Motor neuron (in vitro differentiated cells): ENCODE measurements around the gene NPAS1. TPM values are rescaled to one million over a fixed set of nuclear protein-coding genes. Genes with fewer than 3 reads are reported as not detected.
A peak's percentile ranks its signal among the peaks of the same experiment; 100 is the strongest.

Experiments used
- ATAC-seq, 8 experiments: fragments of 200-7000 bp; cut with Tn5 transposase; replicated peaks in 6 of 8; 2 replicates each; pipeline ENCODE4 v1.8.0; 2021; ENCODE audit warnings: mild to moderate bottlenecking in 8 of 8, moderate library complexity in 8 of 8
- H3K27ac ChIP-seq, 2 donors: fragments of 250-450 bp; sonication (Bioruptor Pico); 2 replicates each; pipeline ENCODE4 v1.9.0; 2021; ENCODE audit warnings: antibody characterized with exemption in 2 of 2, mild to moderate bottlenecking in 2 of 2, moderate library complexity in 1 of 2
- H3K4me1 ChIP-seq, 2 donors: fragments of 250-450 bp; sonication (Bioruptor Pico); replicated peaks in 1 of 2; 2 replicates each; pipeline ENCODE4 v1.6.1; 2021; ENCODE audit warnings: antibody characterized with exemption in 2 of 2, mild to moderate bottlenecking in 2 of 2, moderate library complexity in 1 of 2
- H3K4me3 ChIP-seq, 5 donors: fragments of 250-450 bp; sonication (Bioruptor Pico); 2 replicates each; pipeline ENCODE4 v1.9.0; 2021; ENCODE audit warnings: antibody characterized with exemption in 5 of 5, mild to moderate bottlenecking in 5 of 5, moderate library complexity in 4 of 5
- WGBS, 10 experiments: fragments of 450-650 bp; shearing (Covaris generic); methylation state at CpG; one replicate each; pipeline ENCODE4 v1.0.0; 2022; 5-methylcytosine and 5-hydroxymethylcytosine counted together
- in situ Hi-C, 9 experiments: fragments of 400-800 bp; cut with MboI; loops; one replicate each; pipeline ENCODE4 v1.15.0; 2021; ENCODE audit warnings: low sequenced_read_pairs in 9 of 9, low pct_unique_long_range_greater_than_20kb in 2 of 9; ENCODE audit not compliant: unreplicated experiment in 9 of 9
- total RNA-seq, 8 experiments: library from RNA; unstranded; fragments of 300-600 nt; gene quantifications; 2 replicates each; pipeline versions ENCODE4 v1.2.3 to v1.2.4, GENCODE V29; 2022

Gene NPAS1
- total RNA-seq, 8 experiments from 2014 or later = 0.63 to 3.8 (median 1.6) TPM

DNA sequence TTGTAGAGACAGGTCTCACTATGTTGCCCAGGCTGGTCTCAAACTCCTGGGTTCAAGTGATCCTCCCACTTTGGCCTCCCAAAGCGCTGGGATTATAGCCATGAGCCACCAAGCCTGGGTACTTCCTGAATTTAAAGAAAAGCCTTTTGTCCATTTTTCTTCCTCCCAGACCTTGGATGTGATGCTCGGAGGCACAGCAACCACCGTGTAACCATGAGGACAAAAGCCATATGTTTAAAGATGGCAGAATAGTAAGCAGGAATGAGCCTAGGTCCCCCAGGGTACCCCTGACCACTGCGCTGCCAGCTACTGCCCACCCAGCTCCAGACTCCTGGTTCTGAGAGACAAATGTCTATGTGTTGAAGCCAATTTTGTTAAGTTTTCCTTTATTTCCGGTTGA lies 62.9 kb downstream of the NPAS1 start:
- no peak overlapping the region for H3K27ac ChIP-seq
- no peak overlapping the region for H3K4me3 ChIP-seq
- no peaks in the 10 kb centered on the region for H3K4me1 ChIP-seq
- 89 to 100% (median 99%) methylated on average over 1 to 5 of the region's 5 CpGs; no CpG with 5 or more reads in 2 of the 10 experiments for WGBS, 10 experiments
- in situ Hi-C loops = no loop called here
- no peak for ATAC-seq

DNA sequence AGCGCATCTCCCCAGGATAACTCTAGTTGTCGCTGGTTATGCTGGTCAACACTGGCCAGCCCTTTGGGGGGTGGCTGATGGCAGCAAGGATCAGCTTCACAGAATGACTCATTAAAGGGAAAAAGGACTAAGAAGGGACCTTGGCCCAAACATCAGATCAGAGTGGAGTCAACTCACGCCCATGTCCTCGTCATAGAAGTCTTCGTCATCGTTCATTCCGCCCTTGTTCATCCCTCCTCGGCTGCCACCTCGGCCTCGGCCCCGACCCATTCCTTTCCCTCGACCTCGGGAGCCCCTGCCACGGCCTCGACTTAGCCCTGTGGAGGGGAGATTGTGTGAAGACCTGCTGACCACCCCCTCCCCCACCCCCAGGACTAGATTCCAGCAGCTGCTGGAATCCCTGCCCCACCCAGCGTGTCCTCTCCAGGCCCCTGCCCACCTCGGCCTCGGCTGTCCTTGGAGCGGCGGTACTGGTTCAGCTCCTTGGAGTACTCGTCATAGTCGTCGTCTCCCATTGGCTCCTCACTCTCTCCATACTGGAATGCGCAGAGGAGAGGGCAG lies 65.3 kb downstream of the NPAS1 start:
- no peak for ATAC-seq
- no peak overlapping the region for H3K27ac ChIP-seq
- no peaks in the 10 kb centered on the region for H3K4me1 ChIP-seq
- 88 to 100% (median 100%) methylated on average over 2 to 6 of the region's 24 CpGs; no CpG with 5 or more reads in 7 of the 10 experiments for WGBS, 10 experiments
- H3K4me3 ChIP-seq = no peak overlapping the region
- in situ Hi-C loops = no loop called here

GRCh38 chr19:47086280-47086679 lies 66.6 kb downstream of the NPAS1 start:
- in situ Hi-C loops = no loop called here
- 91 to 100% methylated on average over 6 of the region's 17 CpGs; no CpG with 5 or more reads in 8 of the 10 experiments for WGBS, 10 experiments

DNA sequence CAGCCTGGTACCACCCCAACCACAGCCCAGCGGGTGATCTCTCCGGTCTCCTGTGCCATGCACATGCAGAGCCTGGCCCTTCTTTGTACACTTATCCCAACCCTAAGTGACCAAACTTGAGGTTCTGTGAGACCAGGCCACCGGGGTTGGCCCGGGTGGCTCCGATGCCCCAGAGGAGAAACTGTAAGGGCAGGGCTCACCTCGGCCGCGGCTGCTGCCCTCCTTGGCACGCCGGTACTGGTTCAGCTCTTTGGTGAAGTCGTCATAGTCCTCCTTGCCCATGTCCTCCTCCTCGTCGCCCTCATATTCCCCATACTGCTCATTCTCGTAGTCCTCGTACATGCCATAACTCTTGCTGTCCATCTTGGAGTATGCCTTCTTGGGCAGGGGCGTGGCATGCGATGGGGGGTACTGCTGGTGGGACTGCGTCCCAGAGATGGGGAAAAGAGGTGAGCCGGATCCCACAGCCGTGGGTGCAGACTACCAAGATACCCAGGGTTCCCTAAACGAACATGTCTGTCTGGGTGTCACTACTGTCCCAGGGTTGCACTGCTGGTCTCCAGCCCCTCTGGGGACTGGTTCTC lies 70.2 kb downstream of the NPAS1 start:
- no peak for ATAC-seq
- Histone ChIP-seq H3K4me3 (no peak overlapping the region), H3K4me1 (peaks cover under 1 to 1% of the 10 kb centered on the region in 2 donors), H3K27ac (no peak overlapping the region)
- in situ Hi-C loops = no loop called here
- WGBS, 10 experiments = 94 to 100% (median 96%) methylated on average over 1 to 7 of the region's 21 CpGs; no CpG with 5 or more reads in 5 of the 10 experiments

More at GRCh38 chr19:47086280-47086679, 66.6 kb downstream of the NPAS1 start:
- H3K4me3 ChIP-seq = no peak overlapping the region
- no peaks in the 10 kb centered on the region for H3K4me1 ChIP-seq
- H3K27ac ChIP-seq = no peak overlapping the region
- no peak for ATAC-seq

GRCh38 chr19:47093254-47093653 lies 73.6 kb downstream of the NPAS1 start:
- no peak for ATAC-seq
- 67 to 100% (median 96%) methylated on average over 1 to 5 of the region's 5 CpGs; no CpG with 5 or more reads in 1 of the 10 experiments for WGBS, 10 experiments

DNA sequence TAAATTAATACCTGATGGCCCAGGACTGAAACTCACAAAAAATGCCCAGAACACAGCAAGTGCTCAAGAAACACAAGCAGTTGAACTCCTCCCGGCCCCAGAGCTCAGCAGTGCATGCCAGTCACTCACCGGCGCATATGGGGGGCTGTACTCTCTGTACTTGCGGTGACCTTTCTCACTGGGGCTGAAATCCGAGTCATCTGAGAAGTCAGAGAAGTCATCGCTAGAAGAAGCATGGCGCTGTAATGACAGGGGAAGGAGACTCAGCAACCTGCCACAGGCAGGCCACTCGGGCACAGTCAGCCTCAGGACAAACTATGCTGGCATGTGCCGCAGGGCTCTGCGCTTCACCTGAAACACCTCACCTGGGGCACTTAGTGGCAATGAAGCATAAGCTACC lies 74.2 kb downstream of the NPAS1 start:
- Histone ChIP-seq H3K27ac (no peak overlapping the region), H3K4me1 (peaks cover 15 to 18% of the 10 kb centered on the region in 2 donors), H3K4me3 (no peak overlapping the region)
- ATAC-seq = no peak
- in situ Hi-C loops = no loop called here
- WGBS, 10 experiments = 40 to 92% (median 83%) methylated on average over 1 to 8 of the region's 10 CpGs; no CpG with 5 or more reads in 3 of the 10 experiments

More at GRCh38 chr19:47093254-47093653, 73.6 kb downstream of the NPAS1 start:
- Histone ChIP-seq H3K27ac (no peak overlapping the region), H3K4me3 (no peak overlapping the region), H3K4me1 (peaks cover 15 to 18% of the 10 kb centered on the region in 2 donors)
- in situ Hi-C loops = no loop called here

GRCh38 chr19:47094557-47095475 lies 75.2 kb downstream of the NPAS1 start:
- Histone ChIP-seq H3K4me3 (no peak overlapping the region), H3K27ac (peak overlapping the region; percentile 48 to 71), H3K4me1 (peaks cover 24% of the 10 kb centered on the region in 2 donors)
- in situ Hi-C loops = no loop called here
- ATAC-seq = peak; percentile 46 to 84 (median 69)
- WGBS, 10 experiments = 76 to 100% (median 86%) methylated on average over 1 to 2 of the region's 15 CpGs; no CpG with 5 or more reads in 6 of the 10 experiments

Other genes starting within 250 kb of the NPAS1 start
- 10 to 100 TPM; 54.6 to 98.0 (median 77.7) TPM for gene SLC1A5, start 231.2 kb upstream of the NPAS1 start, total RNA-seq
- 100 to 1,000 TPM; 115 to 265 (median 145) TPM for gene AP2S1, start 169.0 kb upstream of the NPAS1 start, total RNA-seq
- 10 to 100 TPM; 17.5 to 53.7 (median 41.3) TPM for gene ARHGAP35, start 158.8 kb upstream of the NPAS1 start, total RNA-seq
- gene TMEM160, start 28.8 kb downstream of the NPAS1 start, total RNA-seq = 10 to 100 TPM in 6 of 8 experiments, 1 to 10 TPM in 2; 6.1 to 21.1 (median 11.4) TPM
- gene ZC3H4, start 93.9 kb downstream of the NPAS1 start, total RNA-seq = 10 to 100 TPM; 10.9 to 54.5 (median 22.8) TPM
- gene SAE1, start 111.0 kb downstream of the NPAS1 start, total RNA-seq = 100 to 1,000 TPM in 2 of 8 experiments, 10 to 100 TPM in 6; 76.2 to 197 (median 91.7) TPM
- 10 to 100 TPM; 17.4 to 23.6 (median 20.3) TPM for gene BBC3, start 211.4 kb downstream of the NPAS1 start, total RNA-seq
- 10 to 100 TPM; 12.9 to 45.7 (median 17.4) TPM for gene CCDC9, start 236.7 kb downstream of the NPAS1 start, total RNA-seq